Measurements from ENCODE around the gene SETD4.
"Not testable (repeated sequence)": the region's sequence is repeated elsewhere in the genome, so short reads cannot be mapped to it uniquely, and the experiment has no call there.

The SETD4 gene

DNA sequence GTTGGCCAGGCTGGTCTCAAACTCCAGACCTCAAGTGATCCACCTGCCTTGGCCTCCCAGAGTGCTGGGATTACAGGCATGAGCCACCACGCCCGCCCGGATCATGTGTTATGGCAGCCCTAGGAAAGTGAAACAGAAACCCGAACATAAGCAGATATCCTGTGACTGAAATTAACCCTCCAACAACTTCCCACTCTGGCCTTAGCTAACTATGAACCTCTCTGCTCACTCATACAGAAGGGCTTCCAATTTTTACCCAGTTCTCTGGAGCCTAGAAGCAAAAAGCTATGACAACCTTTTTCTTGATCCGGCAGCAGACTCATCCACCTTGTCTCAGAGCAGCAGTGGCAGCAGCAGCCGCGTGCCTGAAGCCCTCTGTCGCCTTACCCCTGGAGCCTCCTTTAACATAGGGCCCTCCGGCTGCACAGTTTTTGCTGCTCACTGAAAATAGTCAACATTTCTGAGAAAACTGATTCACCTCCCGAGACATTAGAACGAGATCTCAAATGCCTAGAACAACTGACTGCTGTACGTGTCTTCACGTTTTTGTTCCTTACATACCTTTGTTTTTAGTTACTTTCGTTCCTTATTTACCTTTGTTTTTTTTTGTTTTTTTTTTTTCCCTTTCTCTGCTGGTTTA, 18.8 kb upstream of the SETD4 start:
- Histone ChIP-seq H3K9me3 (ENCODE audit: control extremely low read depth in 1 of 5, control insufficient read depth in 4 of 5, insufficient read depth in 2 of 5, low read depth in 1 of 5, low read length in 4 of 5) (peaks cover 0 to 2% (median 0%) of the 10 kb centered on the region in 5 experiments), H3K36me3 (ENCODE audit: control insufficient read depth in 4 of 4, insufficient read depth in 4 of 4, low read length in 3 of 4) (no peaks in the 10 kb centered on the region), H3K4me1 (ENCODE audit: control extremely low read depth in 1 of 4, control insufficient read depth in 4 of 4, insufficient read depth in 4 of 4, low read length in 3 of 4) (peaks cover 0 to 25% (median 10%) of the 10 kb centered on the region in 4 experiments), H3K27me3 (replicated peaks in 2 of 5; ENCODE audit: control insufficient read depth in 4 of 5, insufficient read depth in 5 of 5, low read length in 4 of 5) (peaks cover 0 to 1% (median 0%) of the 10 kb centered on the region in 5 experiments), H3K27ac (ENCODE audit: insufficient read depth in 1 of 2, low read depth in 1 of 2, low read length in 2 of 2, poor library complexity in 1 of 2, severe bottlenecking in 2 of 2) (peak overlapping the region in 1 of 2 experiments; percentile 49), H3K4me3 (ENCODE audit: control insufficient read depth in 1 of 7, extremely low read depth in 1 of 7, insufficient read depth in 4 of 7, low read depth in 2 of 7, low read length in 6 of 7) (peak overlapping the region in 3 of 7 experiments; percentile 33 to 48 (median 46))
- 57% methylated on average over 12 of the region's 14 CpGs for WGBS (ENCODE audit: insufficient coverage)
- ChIA-PET CTCF (interaction anchor here (0.7 to 2.0 kb wide), 7 partner anchors 9 to 24 kb away, joined by 3 to 18 read pairs (median 4); partner anchors contain the start of gene SETD4), POLR2A (no interaction called here)
- DNase-seq = peak; percentile 64 to 90 (median 84)

DNA sequence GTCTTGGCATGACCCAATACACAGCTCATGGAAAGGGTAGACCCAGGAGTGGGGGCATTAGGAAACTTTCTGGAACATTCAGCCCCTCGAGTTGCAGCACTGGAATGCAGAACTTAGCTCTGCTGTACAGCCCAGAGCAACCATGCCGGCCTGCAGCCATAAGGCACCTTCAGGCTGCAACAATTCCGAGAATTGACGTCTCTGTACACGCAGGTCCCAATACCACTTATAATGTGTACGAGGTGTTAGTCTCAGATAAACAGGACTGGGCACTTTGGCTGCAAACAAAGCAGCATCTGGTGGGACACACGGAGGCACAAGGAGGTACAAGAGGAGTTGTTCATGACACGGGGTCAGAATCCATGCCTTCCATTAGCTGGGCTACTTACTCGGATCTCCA, 17.4 kb upstream of the SETD4 start:
- Histone ChIP-seq H3K9me3 (ENCODE audit: control extremely low read depth in 1 of 5, control insufficient read depth in 4 of 5, insufficient read depth in 2 of 5, low read depth in 1 of 5, low read length in 4 of 5) (peaks cover 0 to 2% (median 0%) of the 10 kb centered on the region in 5 experiments), H3K36me3 (ENCODE audit: control insufficient read depth in 4 of 4, insufficient read depth in 4 of 4, low read length in 3 of 4) (peaks cover 0 to 5% (median under 1%) of the 10 kb centered on the region in 4 experiments), H3K27ac (ENCODE audit: insufficient read depth in 1 of 2, low read depth in 1 of 2, low read length in 2 of 2, poor library complexity in 1 of 2, severe bottlenecking in 2 of 2) (no peak overlapping the region), H3K4me3 (ENCODE audit: control insufficient read depth in 1 of 7, extremely low read depth in 1 of 7, insufficient read depth in 4 of 7, low read depth in 2 of 7, low read length in 6 of 7) (no peak overlapping the region), H3K27me3 (replicated peaks in 2 of 5; ENCODE audit: control insufficient read depth in 4 of 5, insufficient read depth in 5 of 5, low read length in 4 of 5) (no peaks in the 10 kb centered on the region), H3K4me1 (ENCODE audit: control extremely low read depth in 1 of 4, control insufficient read depth in 4 of 4, insufficient read depth in 4 of 4, low read length in 3 of 4) (peaks cover 0 to 28% (median 10%) of the 10 kb centered on the region in 4 experiments)
- DNase-seq = no peak
- POLR2A ChIA-PET = no interaction called here
- WGBS (ENCODE audit: insufficient coverage) = 84% methylated on average over 8 of the region's 9 CpGs
- CTCF ChIA-PET = interaction anchor here (1.5 to 2.1 kb wide), 6 partner anchors 10 to 26 kb away, joined by 4 to 18 read pairs (median 8); partner anchors contain the start of gene SETD4

DNA sequence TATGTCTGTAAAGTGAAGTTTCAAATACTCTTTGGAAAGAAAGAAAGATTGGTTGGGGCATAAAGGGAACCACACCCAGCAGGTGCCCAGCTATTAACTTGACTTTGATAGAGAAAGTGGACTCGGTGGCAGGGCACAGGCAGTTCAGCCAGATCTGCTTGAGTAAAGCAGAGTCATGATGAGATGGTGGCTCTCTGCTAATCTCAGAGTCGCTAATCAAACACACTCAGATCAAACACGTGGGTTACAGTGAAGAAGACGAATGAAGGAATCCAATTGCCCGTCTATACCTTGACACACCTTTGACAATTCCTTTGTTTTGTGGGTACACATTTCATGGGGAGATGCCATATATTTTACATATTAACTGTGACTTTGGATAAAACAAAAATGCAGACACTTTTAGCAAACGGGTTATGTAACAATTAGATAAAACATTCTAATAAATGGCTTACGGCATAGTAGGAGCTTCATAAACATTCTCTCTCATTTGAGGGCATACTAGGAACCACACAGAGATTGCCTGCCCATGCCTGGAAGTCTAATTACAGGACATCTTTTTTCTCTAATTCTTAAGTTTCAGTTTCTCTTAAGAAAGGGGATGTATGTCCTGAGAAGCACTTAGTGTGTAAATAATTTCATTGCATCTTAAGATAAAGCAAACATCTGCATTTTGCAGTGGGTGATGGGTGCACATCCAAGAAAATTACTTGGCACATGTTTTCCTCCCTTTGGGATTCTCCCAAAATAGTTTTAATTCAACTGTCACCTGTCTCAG, 16.7 kb upstream of the SETD4 start:
- H3K27me3 ChIP-seq (replicated peaks in 2 of 5; ENCODE audit: control insufficient read depth in 4 of 5, insufficient read depth in 5 of 5, low read length in 4 of 5) = no peaks in the 10 kb centered on the region
- POLR2A ChIA-PET = interaction anchor here (0.9 kb wide), 1 partner anchor 17 kb away, joined by 3 read pairs; the partner anchor contains the start of gene SETD4
- H3K4me1 ChIP-seq (ENCODE audit: control extremely low read depth in 1 of 4, control insufficient read depth in 4 of 4, insufficient read depth in 4 of 4, low read length in 3 of 4) = peaks cover 0 to 32% (median 10%) of the 10 kb centered on the region in 4 experiments
- H3K9me3 ChIP-seq (ENCODE audit: control extremely low read depth in 1 of 5, control insufficient read depth in 4 of 5, insufficient read depth in 2 of 5, low read depth in 1 of 5, low read length in 4 of 5) = peaks cover 0 to 2% (median 0%) of the 10 kb centered on the region in 5 experiments
- no peak overlapping the region for H3K27ac ChIP-seq (ENCODE audit: insufficient read depth in 1 of 2, low read depth in 1 of 2, low read length in 2 of 2, poor library complexity in 1 of 2, severe bottlenecking in 2 of 2)
- CTCF ChIA-PET = interaction anchor here (0.6 to 2.1 kb wide), 5 partner anchors 10 to 27 kb away, joined by 3 to 9 read pairs (median 4); partner anchors contain the start of gene SETD4
- DNase-seq = peak in 2 of 3 donors; percentile 53 to 68
- WGBS (ENCODE audit: insufficient coverage) = 71% methylated on average over 4 of the region's 7 CpGs
- peak overlapping the region in 1 of 7 experiments; percentile 58 for H3K4me3 ChIP-seq (ENCODE audit: control insufficient read depth in 1 of 7, extremely low read depth in 1 of 7, insufficient read depth in 4 of 7, low read depth in 2 of 7, low read length in 6 of 7)
- peaks cover 0 to 9% (median 5%) of the 10 kb centered on the region in 4 experiments for H3K36me3 ChIP-seq (ENCODE audit: control insufficient read depth in 4 of 4, insufficient read depth in 4 of 4, low read length in 3 of 4)

DNA sequence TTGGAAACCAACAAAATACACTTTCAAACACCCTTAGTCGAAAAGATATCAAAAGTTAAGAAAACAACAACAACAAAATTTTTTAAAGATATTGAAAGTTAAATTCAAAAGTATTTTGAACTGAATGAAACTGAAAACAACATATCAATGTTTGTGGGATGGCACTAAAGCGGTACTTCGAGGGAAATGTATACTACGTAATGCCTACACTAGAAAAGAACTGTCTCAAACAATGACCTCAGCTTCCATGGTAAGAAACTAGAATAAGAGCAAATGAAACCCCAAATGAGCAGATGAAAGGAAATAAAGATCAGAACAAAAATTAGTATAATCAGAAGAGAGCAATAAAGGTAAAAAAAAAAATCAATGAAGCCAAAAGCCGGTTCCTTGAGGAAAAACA, 15.6 kb upstream of the SETD4 start:
- no peak overlapping the region for H3K27ac ChIP-seq (ENCODE audit: insufficient read depth in 1 of 2, low read depth in 1 of 2, low read length in 2 of 2, poor library complexity in 1 of 2, severe bottlenecking in 2 of 2)
- 100% methylated on average over 4 of the region's 5 CpGs for WGBS (ENCODE audit: insufficient coverage)
- peaks cover 0 to 17% (median 11%) of the 10 kb centered on the region in 4 experiments for H3K36me3 ChIP-seq (ENCODE audit: control insufficient read depth in 4 of 4, insufficient read depth in 4 of 4, low read length in 3 of 4)
- CTCF ChIA-PET = interaction anchor here (1.1 to 2.1 kb wide), 4 partner anchors 9 to 28 kb away, joined by 3 to 9 read pairs (median 6); partner anchors contain the start of gene SETD4
- POLR2A ChIA-PET = no interaction called here
- no peaks in the 10 kb centered on the region for H3K27me3 ChIP-seq (replicated peaks in 2 of 5; ENCODE audit: control insufficient read depth in 4 of 5, insufficient read depth in 5 of 5, low read length in 4 of 5)
- DNase-seq = no peak
- no peak overlapping the region for H3K4me3 ChIP-seq (ENCODE audit: control insufficient read depth in 1 of 7, extremely low read depth in 1 of 7, insufficient read depth in 4 of 7, low read depth in 2 of 7, low read length in 6 of 7)
- H3K9me3 ChIP-seq (ENCODE audit: control extremely low read depth in 1 of 5, control insufficient read depth in 4 of 5, insufficient read depth in 2 of 5, low read depth in 1 of 5, low read length in 4 of 5) = peaks cover 0 to 2% (median 0%) of the 10 kb centered on the region in 5 experiments
- H3K4me1 ChIP-seq (ENCODE audit: control extremely low read depth in 1 of 4, control insufficient read depth in 4 of 4, insufficient read depth in 4 of 4, low read length in 3 of 4) = peaks cover 0 to 38% (median 12%) of the 10 kb centered on the region in 4 experiments

DNA sequence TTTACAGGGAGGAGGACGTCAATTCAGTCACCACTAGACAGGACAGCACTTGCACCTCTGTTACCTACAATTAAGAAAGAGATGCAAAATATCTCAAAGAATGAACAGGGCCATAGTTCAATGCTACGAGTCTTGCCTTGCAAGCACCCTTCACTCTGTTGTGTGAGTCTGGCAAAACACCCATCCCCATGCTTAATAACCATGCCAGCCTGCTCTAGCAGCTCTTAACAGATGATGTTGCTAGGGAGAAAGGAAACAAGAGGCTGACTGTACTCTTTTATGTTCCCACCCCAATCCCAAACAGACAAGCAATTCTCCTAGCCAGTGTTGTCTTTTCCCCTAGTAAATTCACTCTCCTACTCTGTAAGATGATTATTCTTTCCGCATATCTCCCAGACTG, 14.8 kb upstream of the SETD4 start:
- H3K27ac ChIP-seq (ENCODE audit: insufficient read depth in 1 of 2, low read depth in 1 of 2, low read length in 2 of 2, poor library complexity in 1 of 2, severe bottlenecking in 2 of 2) = no peak overlapping the region
- H3K9me3 ChIP-seq (ENCODE audit: control extremely low read depth in 1 of 5, control insufficient read depth in 4 of 5, insufficient read depth in 2 of 5, low read depth in 1 of 5, low read length in 4 of 5) = peaks cover 0 to 2% (median 0%) of the 10 kb centered on the region in 5 experiments
- no peak for DNase-seq
- ChIA-PET CTCF (interaction anchor here (1.3 kb wide), 1 partner anchor 20 kb away, joined by 3 read pairs; no protein-coding TSS in a partner anchor), POLR2A (no interaction called here)
- H3K4me1 ChIP-seq (ENCODE audit: control extremely low read depth in 1 of 4, control insufficient read depth in 4 of 4, insufficient read depth in 4 of 4, low read length in 3 of 4) = peaks cover 0 to 46% (median 13%) of the 10 kb centered on the region in 4 experiments
- no peaks in the 10 kb centered on the region for H3K27me3 ChIP-seq (replicated peaks in 2 of 5; ENCODE audit: control insufficient read depth in 4 of 5, insufficient read depth in 5 of 5, low read length in 4 of 5)
- 100% methylated on average over 2 of the region's 3 CpGs for WGBS (ENCODE audit: insufficient coverage)
- no peak overlapping the region for H3K4me3 ChIP-seq (ENCODE audit: control insufficient read depth in 1 of 7, extremely low read depth in 1 of 7, insufficient read depth in 4 of 7, low read depth in 2 of 7, low read length in 6 of 7)
- H3K36me3 ChIP-seq (ENCODE audit: control insufficient read depth in 4 of 4, insufficient read depth in 4 of 4, low read length in 3 of 4) = peaks cover 0 to 18% (median 11%) of the 10 kb centered on the region in 4 experiments

DNA sequence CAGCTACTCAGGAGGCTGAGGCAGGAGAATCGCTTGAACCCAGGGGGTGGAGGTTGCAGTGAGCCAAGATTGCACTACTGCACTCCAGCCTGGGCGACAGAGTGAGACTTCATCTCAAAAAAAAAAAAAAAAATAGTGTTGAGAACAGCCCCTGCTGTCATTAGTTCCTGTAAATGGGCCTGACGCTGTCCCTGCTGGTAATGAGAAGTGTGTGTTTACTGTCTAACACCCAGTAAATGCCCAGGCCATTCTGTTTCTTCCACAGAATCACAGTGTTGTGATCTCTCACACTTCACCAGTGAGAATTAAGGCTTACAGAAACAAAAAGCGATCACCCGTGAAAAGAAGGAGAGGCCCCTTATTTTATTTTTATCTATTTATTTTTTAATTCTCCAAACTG, 13.6 kb upstream of the SETD4 start:
- H3K36me3 ChIP-seq (ENCODE audit: control insufficient read depth in 4 of 4, insufficient read depth in 4 of 4, low read length in 3 of 4) = peaks cover 0 to 18% (median 11%) of the 10 kb centered on the region in 4 experiments
- peaks cover 0 to 43% (median 8%) of the 10 kb centered on the region in 4 experiments for H3K4me1 ChIP-seq (ENCODE audit: control extremely low read depth in 1 of 4, control insufficient read depth in 4 of 4, insufficient read depth in 4 of 4, low read length in 3 of 4)
- no CpG with 5 or more reads among the region's 5 CpGs for WGBS (ENCODE audit: insufficient coverage)
- ChIA-PET CTCF (interaction anchor here (0.7 to 0.8 kb wide), 3 partner anchors 30 to 105 kb away, joined by 3 to 4 read pairs (median 3); no protein-coding TSS in a partner anchor), POLR2A (interaction anchor here (0.6 kb wide), 1 partner anchor 21 kb away, joined by 3 read pairs; no protein-coding TSS in a partner anchor)
- not testable (repeated sequence) for H3K9me3 ChIP-seq (ENCODE audit: control extremely low read depth in 1 of 5, control insufficient read depth in 4 of 5, insufficient read depth in 2 of 5, low read depth in 1 of 5, low read length in 4 of 5); H3K4me3 ChIP-seq (ENCODE audit: control insufficient read depth in 1 of 7, extremely low read depth in 1 of 7, insufficient read depth in 4 of 7, low read depth in 2 of 7, low read length in 6 of 7); H3K27ac ChIP-seq (ENCODE audit: insufficient read depth in 1 of 2, low read depth in 1 of 2, low read length in 2 of 2, poor library complexity in 1 of 2, severe bottlenecking in 2 of 2); H3K27me3 ChIP-seq (replicated peaks in 2 of 5; ENCODE audit: control insufficient read depth in 4 of 5, insufficient read depth in 5 of 5, low read length in 4 of 5)
- peak in 1 of 3 donors; percentile 43 for DNase-seq

Data from common myeloid progenitor, CD34-positive (primary cell).